Pancreas (tissue), 10 donors: ENCODE data around the gene RFC3. TPM values are rescaled to one million over a fixed set of nuclear protein-coding genes. Genes with fewer than 3 reads are reported as not detected.
A peak's percentile ranks its signal among the peaks of the same experiment; 100 is the strongest.

ENCODE experiments used
- ATAC-seq, 4 donors: fragments of 200-7000 bp; cut with Tn5 transposase; one replicate each; pipeline versions ENCODE4 v1.8.0 to v1.9.1; 2020; ENCODE audit warnings: mild to moderate bottlenecking in 4 of 4, moderate library complexity in 4 of 4
- DNase-seq, 6 donors: peaks; one replicate each; pipeline ENCODE4 v3.0.0-alpha.2; 2020
- FAIRE-seq: peaks from 2 replicates; lab custom pipeline; 2012; peaks lifted over from hg19 to GRCh38; lab: Jason Lieb, UNC
- H3K27ac ChIP-seq, 4 donors: fragments of 200-600 bp; sonication (generic); 1 replicate in 3 of 4; 2 replicates in 1 of 4; pipeline versions ENCODE4 v1.5.0 to v1.8.0; 2020
- H3K27me3 ChIP-seq, 4 donors: fragments of 200-600 bp; one replicate each; pipeline ENCODE4 v1.8.0; 2021
- H3K36me3 ChIP-seq, 3 donors: fragments of 200-600 bp; sonication (generic) in 1 of 3; one replicate each; pipeline versions ENCODE4 v1.5.0 to v1.8.0; 2020 to 2021
- H3K4me1 ChIP-seq, 3 donors: fragments of 200-600 bp; one replicate each; pipeline ENCODE4 v1.8.0; 2021
- H3K4me3 ChIP-seq, 4 donors: fragments of 200-600 bp; sonication (generic) in 2 of 4; one replicate each; pipeline versions ENCODE4 v1.5.0 to v1.8.0; 2020 to 2021
- H3K9me3 ChIP-seq, 4 donors: fragments of 200-600 bp; one replicate each; pipeline ENCODE4 v1.8.0; 2021
- WGBS, 2 donors: extraction: QIAGEN DNeasy Blood & Tissue Kit; methylation state at CpG; one replicate each; pipeline ENCODE4 v1.1.7; 2013; 5-methylcytosine and 5-hydroxymethylcytosine counted together
- intact Hi-C, 3 donors: fragments of 100-400 bp; cut with DNase I; formaldehyde crosslinking; loops; one replicate each; pipeline versions ENCODE4 v1.11.1 to v1.14.2; 2022
- polyA plus RNA-seq, 2 donors: library from polyadenylated mRNA; stranded (reverse); fragments of 200-250 nt; gene quantifications; one replicate each; pipeline ENCODE4 v1.2.3, GENCODE V29; 2013
- total RNA-seq, 6 donors: library from RNA; stranded (reverse); fragmentation: NEBNext Ultra II Directional in 4 of 6; extraction: Animal tissue kit (Norgen Biotek cat#: 25700) in 4 of 6; gene quantifications; one replicate each; pipeline versions ENCODE4 v1.2.1 to v1.2.4, GENCODE V29; 2021 to 2023
- TF ChIP-seq, protein P1 (sequence below), 4 donors: fragments of 200-600 bp; sonication (generic) in 3 of 4; IDR thresholded peaks; one replicate each; pipeline versions ENCODE4 v1.5.0 to v1.8.0; 2021; ENCODE audit warnings: antibody characterized with exemption in 4 of 4
- donor health status: healthy with polysubstance abuse.
- donor health status: DM: no; HTN: no; CAD: no; lungs with moderate emphysema.
- donor health status: DM: no; HTN: no; CAD: no.
- donor health status: control.
- donor health status: control.
- donor health status: Bipolar disorder and iron deficiency.
- donor health status: DM: yes; HTN: yes; CAD: no.
- donor health status: DM: no; HTN: no; CAD: no.
- donor health status: DM: no; HTN: no; CAD: no.
- donor health status: DM: yes; HTN: yes; CAD: no.

RFC3 gene
- total and polyA plus RNA-seq, 8 donors = 1.4 to 5.7 (median 2.9) TPM

DNA sequence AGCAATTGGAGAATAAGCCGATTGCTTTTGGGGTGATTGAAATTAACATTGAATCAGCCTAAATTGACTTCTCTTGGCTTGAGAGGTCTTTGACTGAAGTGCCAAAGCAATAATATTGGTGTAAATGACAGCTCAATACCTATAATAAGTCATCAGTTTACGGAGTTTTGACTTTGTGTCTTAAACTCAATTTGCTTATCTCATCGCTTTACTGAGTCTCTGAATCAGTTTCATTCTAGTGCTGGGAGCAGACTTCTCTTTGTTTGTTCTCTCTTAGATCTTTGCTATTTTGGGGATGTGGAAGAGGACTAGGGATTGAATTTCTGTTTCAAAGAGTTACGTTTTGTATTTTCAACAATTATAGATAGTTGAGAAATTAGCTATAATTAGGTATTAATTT lies 7.1 kb downstream of the RFC3 start:
- FAIRE-seq = no peak
- WGBS, 2 donors = 93 to 96% methylated on average over 4 of the region's 4 CpGs

DNA sequence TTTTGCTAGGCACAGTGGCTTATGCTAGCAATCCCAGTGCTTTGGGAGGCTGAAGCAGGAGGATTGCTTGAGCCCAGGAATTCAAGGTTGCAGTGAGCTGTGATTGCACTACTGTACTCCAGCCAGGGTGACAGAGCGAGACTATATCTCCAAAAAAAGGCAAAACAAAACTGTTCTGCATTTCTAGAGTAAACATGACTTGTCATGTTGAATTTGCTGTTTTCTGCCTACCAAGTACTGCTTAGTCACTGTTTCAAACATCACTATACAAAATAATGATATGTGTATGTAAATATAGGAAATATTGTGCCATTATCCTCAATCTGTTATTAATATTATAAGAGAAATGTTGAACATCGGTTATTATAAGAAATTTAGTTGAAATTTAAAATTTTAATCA lies 9.2 kb downstream of the RFC3 start:
- ATAC-seq = no peak
- no peak for FAIRE-seq
- Histone ChIP-seq H3K4me3 (no peak overlapping the region), H3K36me3 (peaks cover 0 to 4% (median 3%) of the 10 kb centered on the region in 3 donors), H3K4me1 (no peaks in the 10 kb centered on the region), H3K27me3 (no peaks in the 10 kb centered on the region), H3K9me3 (no peaks in the 10 kb centered on the region), H3K27ac (no peak overlapping the region)
- intact Hi-C loops = no loop called here
- DNase-seq = no peak
- WGBS, 2 donors = 95% methylated on average over 2 of the region's 2 CpGs
- TF ChIP-seq, protein P1, sequence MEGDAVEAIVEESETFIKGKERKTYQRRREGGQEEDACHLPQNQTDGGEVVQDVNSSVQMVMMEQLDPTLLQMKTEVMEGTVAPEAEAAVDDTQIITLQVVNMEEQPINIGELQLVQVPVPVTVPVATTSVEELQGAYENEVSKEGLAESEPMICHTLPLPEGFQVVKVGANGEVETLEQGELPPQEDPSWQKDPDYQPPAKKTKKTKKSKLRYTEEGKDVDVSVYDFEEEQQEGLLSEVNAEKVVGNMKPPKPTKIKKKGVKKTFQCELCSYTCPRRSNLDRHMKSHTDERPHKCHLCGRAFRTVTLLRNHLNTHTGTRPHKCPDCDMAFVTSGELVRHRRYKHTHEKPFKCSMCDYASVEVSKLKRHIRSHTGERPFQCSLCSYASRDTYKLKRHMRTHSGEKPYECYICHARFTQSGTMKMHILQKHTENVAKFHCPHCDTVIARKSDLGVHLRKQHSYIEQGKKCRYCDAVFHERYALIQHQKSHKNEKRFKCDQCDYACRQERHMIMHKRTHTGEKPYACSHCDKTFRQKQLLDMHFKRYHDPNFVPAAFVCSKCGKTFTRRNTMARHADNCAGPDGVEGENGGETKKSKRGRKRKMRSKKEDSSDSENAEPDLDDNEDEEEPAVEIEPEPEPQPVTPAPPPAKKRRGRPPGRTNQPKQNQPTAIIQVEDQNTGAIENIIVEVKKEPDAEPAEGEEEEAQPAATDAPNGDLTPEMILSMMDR (IDR thresholded peaks at IDR 0.05) = no peak

More for the DNA sequence above, 7.1 kb downstream of the RFC3 start:
- no peaks in the 10 kb centered on the region for H3K4me1 ChIP-seq
- DNase-seq = no peak
- no peak for ATAC-seq
- H3K4me3 ChIP-seq = no peak overlapping the region
- H3K27me3 ChIP-seq = no peaks in the 10 kb centered on the region
- no peaks in the 10 kb centered on the region for H3K9me3 ChIP-seq
- intact Hi-C loops = no loop called here
- TF ChIP-seq, protein P1 (IDR thresholded peaks at IDR 0.05) = no peak
- no peak overlapping the region for H3K27ac ChIP-seq
- H3K36me3 ChIP-seq = peaks cover 0 to 3% (median 0%) of the 10 kb centered on the region in 3 donors

DNA sequence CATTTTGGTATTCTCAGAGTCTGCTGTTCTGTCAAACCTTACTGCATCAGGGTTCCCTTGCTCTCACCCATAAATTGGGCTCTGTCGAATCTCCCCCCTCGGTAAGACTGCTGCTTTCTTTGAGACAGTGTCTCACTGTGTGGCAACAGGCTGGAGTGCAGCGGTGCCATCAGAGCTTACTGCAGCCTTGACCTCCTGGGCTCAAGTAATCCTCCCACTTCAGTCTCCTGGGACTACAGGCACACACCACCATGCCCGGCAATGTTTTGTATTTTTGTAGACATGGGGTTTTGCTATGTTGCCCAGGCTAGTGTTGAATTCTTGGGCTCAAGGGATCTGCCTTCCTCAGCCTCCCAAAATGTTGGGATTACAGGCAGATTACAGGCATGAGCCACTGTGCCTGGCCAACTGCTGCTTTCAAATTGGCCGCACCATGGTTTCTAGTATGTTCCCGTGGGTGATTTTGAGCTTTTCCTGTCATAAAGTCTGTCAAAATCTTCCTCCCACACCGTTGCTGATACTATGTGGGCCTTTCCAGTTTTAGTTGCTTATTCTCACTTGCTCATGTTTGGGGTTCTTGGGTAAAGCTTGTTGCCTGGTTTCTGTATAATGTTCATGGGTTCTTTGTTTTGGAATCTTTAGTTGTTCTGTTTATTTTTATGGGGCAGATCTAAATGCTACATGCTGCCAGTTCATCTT lies 10.6 kb downstream of the RFC3 start:
- H3K36me3 ChIP-seq = peaks cover 0 to 4% (median 3%) of the 10 kb centered on the region in 3 donors

DNA sequence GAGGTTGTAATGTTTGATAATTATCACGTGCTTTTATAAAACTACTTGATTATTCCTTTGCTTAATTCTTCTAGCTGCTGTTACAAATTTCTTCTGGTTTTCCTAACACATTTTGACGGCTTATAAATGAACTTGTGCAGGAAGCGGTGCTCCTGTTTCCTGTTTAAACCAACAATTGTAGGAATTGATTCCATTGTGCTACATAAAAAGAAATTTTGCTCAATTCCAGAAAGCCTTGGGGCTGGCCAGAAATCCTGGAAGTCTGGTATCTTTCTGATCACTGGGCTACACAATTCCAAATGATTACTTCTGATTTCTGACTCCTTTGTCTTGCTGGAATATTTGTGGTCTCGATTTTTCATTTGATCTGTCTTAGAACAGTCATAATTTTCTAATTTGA lies 14.9 kb downstream of the RFC3 start:
- Histone ChIP-seq H3K27ac (no peak overlapping the region), H3K4me1 (no peaks in the 10 kb centered on the region), H3K27me3 (no peaks in the 10 kb centered on the region), H3K4me3 (no peak overlapping the region), H3K36me3 (peaks cover 0 to 7% (median 4%) of the 10 kb centered on the region in 3 donors), H3K9me3 (no peaks in the 10 kb centered on the region)
- intact Hi-C loops = no loop called here
- DNase-seq (no peak), ATAC-seq (no peak), FAIRE-seq (no peak)
- TF ChIP-seq, protein P1 (IDR thresholded peaks at IDR 0.05) = no peak
- WGBS, 2 donors = 84 to 88% methylated on average over 4 of the region's 4 CpGs

More for the DNA sequence above, 10.6 kb downstream of the RFC3 start:
- H3K27me3 ChIP-seq = no peaks in the 10 kb centered on the region
- intact Hi-C loops = no loop called here
- H3K4me1 ChIP-seq = no peaks in the 10 kb centered on the region
- H3K9me3 ChIP-seq = no peaks in the 10 kb centered on the region
- no peak for DNase-seq
- H3K27ac ChIP-seq = no peak overlapping the region
- ATAC-seq = no peak
- TF ChIP-seq, protein P1 (IDR thresholded peaks at IDR 0.05) = no peak
- FAIRE-seq = no peak
- WGBS, 2 donors = 92 to 93% methylated on average over 7 of the region's 7 CpGs
- H3K4me3 ChIP-seq = no peak overlapping the region

DNA sequence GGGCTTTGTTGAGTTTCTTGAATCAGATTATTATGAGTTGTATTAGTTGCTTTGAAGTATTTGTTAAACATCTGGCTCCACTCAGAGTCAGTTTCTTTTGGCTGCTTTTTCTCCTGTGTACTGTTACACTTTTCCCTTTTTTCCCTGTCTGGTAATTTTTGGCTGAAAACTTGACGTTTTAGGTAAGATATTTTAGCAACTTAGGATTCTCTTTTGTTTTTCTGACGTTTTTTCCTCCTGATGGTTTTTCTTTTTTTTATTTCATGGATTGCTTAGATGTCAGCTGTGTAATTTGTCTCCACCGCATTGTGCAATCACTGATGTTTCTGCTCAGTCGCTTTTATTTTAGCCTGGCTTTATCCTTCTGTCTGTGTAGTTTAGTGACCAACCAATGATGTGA lies 20.7 kb downstream of the RFC3 start:
- no peak overlapping the region for H3K4me3 ChIP-seq
- no peaks in the 10 kb centered on the region for H3K4me1 ChIP-seq
- FAIRE-seq (no peak), ATAC-seq (peak in 1 of 4 donors; percentile 29), DNase-seq (no peak)
- WGBS, 2 donors = 55 to 58% methylated on average over 4 of the region's 4 CpGs
- TF ChIP-seq, protein P1 (IDR thresholded peaks at IDR 0.05) = no peak
- no peaks in the 10 kb centered on the region for H3K27me3 ChIP-seq
- no peaks in the 10 kb centered on the region for H3K9me3 ChIP-seq
- intact Hi-C loops = no loop called here
- no peak overlapping the region for H3K27ac ChIP-seq
- H3K36me3 ChIP-seq = peaks cover 0 to 7% (median 0%) of the 10 kb centered on the region in 3 donors
